Ectodermal cell (in vitro differentiated cells): ENCODE data around the gene ADGRF4. TPM values are rescaled to one million over a fixed set of nuclear protein-coding genes. Genes with fewer than 3 reads are reported as not detected.

Source experiments
- H3K27ac ChIP-seq: 2 replicates; pipeline ENCODE4 v1.7.0; 2013; ENCODE audit warnings: mild to moderate bottlenecking, low read depth, low read length; ENCODE audit not compliant: insufficient read depth, poor library complexity, severe bottlenecking
- H3K27me3 ChIP-seq: 2 replicates; pipeline ENCODE4 v1.7.0; 2013; ENCODE audit warnings: mild to moderate bottlenecking, low read length; ENCODE audit not compliant: insufficient read depth, control insufficient read depth, poor library complexity, severe bottlenecking
- H3K36me3 ChIP-seq: one replicate; pipeline ENCODE4 v1.7.0; 2013; ENCODE audit warnings: low read length; ENCODE audit not compliant: control insufficient read depth, insufficient read depth
- H3K4me1 ChIP-seq: one replicate; pipeline ENCODE4 v1.7.0; 2013; ENCODE audit warnings: low read length; ENCODE audit not compliant: control insufficient read depth, insufficient read depth
- H3K4me3 ChIP-seq: 2 replicates; pipeline ENCODE4 v1.7.0; 2013; ENCODE audit warnings: low read depth, low read length, control low read depth; ENCODE audit not compliant: insufficient read depth
- H3K9me3 ChIP-seq: 2 replicates; pipeline ENCODE4 v1.7.0; 2013; ENCODE audit warnings: mild to moderate bottlenecking, low read length, moderate library complexity; ENCODE audit not compliant: control insufficient read depth
- WGBS, 2 experiments: methylation state at CpG; one replicate each; pipeline ENCODE4 v1.1.7; 2013; ENCODE audit warnings: missing lambda C conversion rate in 2 of 2; 5-methylcytosine and 5-hydroxymethylcytosine counted together
- polyA plus RNA-seq, 4 experiments: library from polyadenylated mRNA; stranded (reverse); fragments of 50-300 nt; gene quantifications; one replicate each; pipeline ENCODE4 v1.2.3, GENCODE V29; 2013

Gene ADGRF4
- polyA plus RNA-seq (2013, experiment 1 of 4) = not detected
- polyA plus RNA-seq (2013, experiment 2 of 4) = 0.12 TPM
- not detected for polyA plus RNA-seq (2013, experiment 3 of 4)
- not detected for polyA plus RNA-seq (2013, experiment 4 of 4)

DNA sequence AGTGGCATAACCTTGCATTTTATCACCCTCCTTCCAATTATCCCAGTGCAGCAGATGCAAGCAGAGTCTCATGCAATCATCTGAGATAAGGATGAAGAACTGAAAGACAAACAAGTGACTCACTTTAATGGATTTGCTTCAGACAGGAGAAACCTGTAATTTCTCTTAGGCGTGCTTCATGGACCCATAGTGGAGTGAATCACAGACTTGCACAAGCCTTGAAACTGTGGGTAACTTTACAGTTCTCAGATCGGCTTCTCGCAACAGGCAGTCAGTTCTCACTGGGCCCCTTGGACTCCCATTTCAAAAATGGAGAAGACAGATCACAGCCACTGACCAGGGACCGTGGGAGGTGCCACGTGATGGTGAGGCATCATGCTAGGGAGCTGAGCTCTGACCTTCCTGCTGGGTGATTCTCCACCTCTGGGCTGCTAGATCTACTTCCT lies at the start of gene ADGRF4:
TSS of gene ADGRF4 (plus strand) at position 239 of the 446 bp plus-strand sequence. CDS start 8,666 bp downstream, outside the sequence.
- Histone ChIP-seq H3K9me3 (no peaks in the 10 kb centered on the region), H3K4me1 (no peaks in the 10 kb centered on the region), H3K27ac (no peak within 1 kb of the TSS), H3K36me3 (no peaks in the 10 kb centered on the region), H3K27me3 (no peaks in the 10 kb centered on the region), H3K4me3 (no peak within 1 kb of the TSS)
- WGBS, 2 experiments = 94 to 95% methylated on average over 5 of the region's 5 CpGs

- WGBS, 2 experiments = 63 to 70% methylated on average over 3 of the region's 3 CpGs
Observed at GRCh38 chr6:47650553-47651432, 47.6 kb upstream of the ADGRF4 start.

DNA sequence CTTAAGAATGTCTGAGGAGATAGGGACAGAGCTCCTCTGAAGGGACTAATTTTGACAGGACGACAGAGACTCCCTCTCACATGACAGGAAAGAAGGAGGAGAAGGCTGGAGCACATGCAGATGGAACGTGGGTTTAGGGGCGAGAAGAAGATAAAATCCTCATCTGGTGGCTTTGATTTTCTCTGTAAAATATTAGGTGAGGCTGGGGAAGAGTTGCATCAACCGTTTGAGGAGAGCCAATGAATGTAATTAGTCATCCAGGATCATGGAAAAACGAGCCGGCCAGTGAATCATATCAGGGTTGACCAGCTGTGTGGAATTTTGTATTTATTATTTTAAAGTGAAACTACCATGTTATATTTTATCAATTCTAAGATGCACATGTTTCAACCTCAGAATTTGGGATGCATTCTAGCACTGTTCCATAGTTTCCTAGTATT lies 46.9 kb upstream of the ADGRF4 start:
- H3K27ac ChIP-seq = no peak overlapping the region
- H3K27me3 ChIP-seq = no peaks in the 10 kb centered on the region
- no peaks in the 10 kb centered on the region for H3K36me3 ChIP-seq
- H3K9me3 ChIP-seq = no peaks in the 10 kb centered on the region
- WGBS, 2 experiments = 82 to 85% methylated on average over 6 of the region's 6 CpGs
- no peak overlapping the region for H3K4me3 ChIP-seq
- peaks cover 4% of the 10 kb centered on the region for H3K4me1 ChIP-seq

More at GRCh38 chr6:47650553-47651432, 47.6 kb upstream of the ADGRF4 start:
- H3K4me3 ChIP-seq = no peak overlapping the region
- H3K27me3 ChIP-seq = no peaks in the 10 kb centered on the region
- H3K36me3 ChIP-seq = no peaks in the 10 kb centered on the region
- no peak overlapping the region for H3K27ac ChIP-seq
- H3K9me3 ChIP-seq = no peaks in the 10 kb centered on the region
- no peaks in the 10 kb centered on the region for H3K4me1 ChIP-seq

DNA sequence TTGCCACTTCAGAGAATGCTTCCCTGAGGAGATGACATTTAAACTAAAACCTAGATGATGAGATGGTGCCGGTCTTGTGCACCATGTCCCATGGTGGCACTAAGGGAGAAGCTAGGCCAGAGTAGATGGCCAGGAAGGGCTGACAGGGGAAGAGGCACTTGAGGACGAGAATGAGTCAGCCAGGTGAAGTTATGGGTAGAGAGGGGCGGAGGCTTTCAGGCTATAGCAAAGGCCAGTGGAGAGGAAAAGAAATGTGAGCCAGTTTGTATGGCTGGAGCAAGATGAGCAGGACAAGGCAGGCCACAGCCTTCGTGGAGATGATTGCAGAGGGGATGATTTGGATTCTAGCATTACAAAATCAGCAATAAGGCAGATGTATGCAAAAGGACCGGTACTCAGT lies 44.7 kb upstream of the ADGRF4 start:
- Histone ChIP-seq H3K9me3 (no peaks in the 10 kb centered on the region), H3K27ac (no peak overlapping the region), H3K4me3 (no peak overlapping the region), H3K36me3 (no peaks in the 10 kb centered on the region), H3K27me3 (no peaks in the 10 kb centered on the region), H3K4me1 (peaks cover 7% of the 10 kb centered on the region)
- WGBS, 2 experiments = 72 to 75% methylated on average over 5 of the region's 5 CpGs

- Histone ChIP-seq H3K27ac (no peak overlapping the region), H3K4me1 (peaks cover 7% of the 10 kb centered on the region), H3K9me3 (no peaks in the 10 kb centered on the region), H3K4me3 (no peak overlapping the region), H3K27me3 (no peaks in the 10 kb centered on the region), H3K36me3 (no peaks in the 10 kb centered on the region)
- WGBS, 2 experiments = 89 to 93% methylated on average over 4 of the region's 4 CpGs
Observed at GRCh38 chr6:47654255-47654654, 44.1 kb upstream of the ADGRF4 start.

DNA sequence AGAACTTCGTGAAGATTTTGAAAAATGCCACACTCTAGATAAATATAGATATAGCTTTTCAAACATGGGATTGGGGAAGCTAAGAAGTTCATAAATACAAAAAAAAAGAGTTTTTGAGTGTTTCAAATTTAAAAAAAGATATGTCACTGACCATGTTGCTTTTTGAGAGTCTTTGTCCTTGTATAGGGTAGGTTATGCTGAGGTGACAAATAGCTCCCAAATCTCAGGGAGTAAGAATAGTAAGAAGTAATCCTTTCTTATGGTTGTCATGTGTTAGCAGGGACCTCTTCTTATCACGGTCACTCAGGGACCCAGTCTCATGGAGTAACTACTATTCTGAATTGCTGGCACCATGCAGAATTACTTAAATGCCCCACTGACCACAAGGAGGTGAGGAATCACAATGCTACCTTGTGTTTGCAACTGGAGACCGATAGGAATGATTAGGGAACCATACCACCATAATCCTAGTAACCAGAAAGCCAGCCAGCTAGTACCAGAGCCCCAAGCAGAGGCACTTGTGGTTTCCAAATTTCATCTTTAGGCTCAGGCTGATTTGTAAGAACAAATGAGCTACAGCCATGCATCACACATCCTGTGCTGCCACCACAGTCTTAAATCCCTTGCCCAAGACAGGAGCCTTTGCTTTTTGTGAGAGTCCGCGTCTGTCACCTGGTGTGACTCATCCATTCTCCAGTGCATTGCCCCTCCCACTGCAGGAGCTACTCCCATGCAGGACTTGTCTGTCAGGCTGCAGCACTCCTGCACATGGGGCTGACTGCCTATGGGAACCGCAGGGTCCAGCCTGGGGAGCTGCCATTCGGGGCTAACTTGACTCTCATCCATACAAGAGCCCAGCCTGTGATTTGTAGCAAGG lies 42.4 kb upstream of the ADGRF4 start:
- WGBS, 2 experiments = 52 to 53% methylated on average over 6 to 7 of the region's 7 CpGs
- H3K36me3 ChIP-seq = no peaks in the 10 kb centered on the region
- no peak overlapping the region for H3K4me3 ChIP-seq
- H3K27ac ChIP-seq = no peak overlapping the region
- H3K4me1 ChIP-seq = peaks cover 7% of the 10 kb centered on the region
- no peaks in the 10 kb centered on the region for H3K27me3 ChIP-seq
- H3K9me3 ChIP-seq = no peaks in the 10 kb centered on the region

DNA sequence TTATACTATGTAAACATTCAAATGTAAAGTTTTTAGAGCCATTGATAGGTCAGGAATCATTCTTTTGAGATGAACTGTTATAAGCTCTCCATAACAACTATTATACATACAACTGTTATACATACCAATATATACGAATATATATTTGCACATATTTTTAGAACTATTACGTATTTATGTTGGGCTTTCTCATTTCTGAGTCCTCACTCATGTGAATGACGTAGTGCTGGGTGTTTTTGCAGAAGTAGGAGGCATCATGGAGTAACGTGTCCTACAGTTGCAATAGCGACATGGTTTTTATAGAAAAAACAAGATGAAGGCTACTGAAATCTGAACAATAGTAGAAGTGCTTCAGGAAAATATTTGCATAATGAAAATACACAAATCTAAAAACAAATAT lies 36.4 kb upstream of the ADGRF4 start:
- 74 to 79% methylated on average over 4 to 5 of the region's 5 CpGs for WGBS, 2 experiments
- Histone ChIP-seq H3K4me1 (peaks cover 5% of the 10 kb centered on the region), H3K27ac (no peak overlapping the region), H3K9me3 (no peaks in the 10 kb centered on the region), H3K36me3 (no peaks in the 10 kb centered on the region), H3K27me3 (no peaks in the 10 kb centered on the region), H3K4me3 (no peak overlapping the region)

DNA sequence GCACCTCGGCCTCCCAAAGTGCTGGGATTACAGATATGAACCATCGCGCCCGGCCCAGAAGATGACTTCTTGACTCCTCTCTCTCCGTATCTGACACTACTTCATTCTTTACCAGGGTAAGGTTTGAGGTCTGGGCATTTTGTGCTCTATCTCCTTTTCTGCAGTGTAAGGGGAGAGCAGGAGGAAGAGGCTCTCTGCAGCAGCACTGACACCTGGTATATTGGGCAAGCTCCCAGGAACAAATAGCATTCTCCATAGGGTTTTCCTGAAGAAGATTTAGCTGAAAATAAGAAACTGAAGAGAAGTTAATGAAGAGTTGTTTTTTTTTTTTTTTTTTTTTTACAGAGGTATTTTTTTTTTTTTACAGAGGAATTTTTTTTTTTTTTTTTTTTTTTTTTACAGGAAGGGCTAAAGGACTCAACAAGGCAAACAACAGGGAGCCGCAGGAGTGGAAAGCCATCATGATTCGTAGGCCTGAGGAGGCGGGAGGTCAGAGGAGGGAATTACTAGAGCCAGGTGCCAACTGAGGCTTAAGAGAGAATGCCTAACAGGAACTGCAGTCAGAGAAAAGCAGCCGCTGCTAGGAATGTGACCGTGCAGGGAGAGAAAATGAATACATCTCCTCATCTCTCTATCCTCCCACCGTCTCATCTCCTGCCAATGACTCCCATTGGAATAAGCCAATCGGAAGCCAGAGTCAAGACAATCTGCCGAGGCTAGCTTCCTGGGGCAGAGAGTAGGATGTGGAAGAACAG lies 34.7 kb upstream of the ADGRF4 start:
- no peaks in the 10 kb centered on the region for H3K27me3 ChIP-seq
- H3K27ac ChIP-seq = peak overlapping the region; percentile 45
- no peaks in the 10 kb centered on the region for H3K9me3 ChIP-seq
- H3K4me3 ChIP-seq = no peak overlapping the region
- H3K4me1 ChIP-seq = peaks cover 10% of the 10 kb centered on the region
- H3K36me3 ChIP-seq = no peaks in the 10 kb centered on the region
- WGBS, 2 experiments = 49 to 51% methylated on average over 11 to 12 of the region's 13 CpGs

- H3K9me3 ChIP-seq = no peaks in the 10 kb centered on the region
- H3K27ac ChIP-seq = no peak overlapping the region
- 87 to 93% methylated on average over 3 of the region's 3 CpGs for WGBS, 2 experiments
- H3K27me3 ChIP-seq = no peaks in the 10 kb centered on the region
- no peak overlapping the region for H3K4me3 ChIP-seq
- peaks cover 24% of the 10 kb centered on the region for H3K4me1 ChIP-seq
- no peaks in the 10 kb centered on the region for H3K36me3 ChIP-seq
Observed at GRCh38 chr6:47665112-47665511, 33.3 kb upstream of the ADGRF4 start.
